Measurements from ENCODE around the gene TAF4.
"Not testable (repeated sequence)": the region's sequence is repeated elsewhere in the genome, so short reads cannot be mapped to it uniquely, and the experiment has no call there.

Gene TAF4

DNA sequence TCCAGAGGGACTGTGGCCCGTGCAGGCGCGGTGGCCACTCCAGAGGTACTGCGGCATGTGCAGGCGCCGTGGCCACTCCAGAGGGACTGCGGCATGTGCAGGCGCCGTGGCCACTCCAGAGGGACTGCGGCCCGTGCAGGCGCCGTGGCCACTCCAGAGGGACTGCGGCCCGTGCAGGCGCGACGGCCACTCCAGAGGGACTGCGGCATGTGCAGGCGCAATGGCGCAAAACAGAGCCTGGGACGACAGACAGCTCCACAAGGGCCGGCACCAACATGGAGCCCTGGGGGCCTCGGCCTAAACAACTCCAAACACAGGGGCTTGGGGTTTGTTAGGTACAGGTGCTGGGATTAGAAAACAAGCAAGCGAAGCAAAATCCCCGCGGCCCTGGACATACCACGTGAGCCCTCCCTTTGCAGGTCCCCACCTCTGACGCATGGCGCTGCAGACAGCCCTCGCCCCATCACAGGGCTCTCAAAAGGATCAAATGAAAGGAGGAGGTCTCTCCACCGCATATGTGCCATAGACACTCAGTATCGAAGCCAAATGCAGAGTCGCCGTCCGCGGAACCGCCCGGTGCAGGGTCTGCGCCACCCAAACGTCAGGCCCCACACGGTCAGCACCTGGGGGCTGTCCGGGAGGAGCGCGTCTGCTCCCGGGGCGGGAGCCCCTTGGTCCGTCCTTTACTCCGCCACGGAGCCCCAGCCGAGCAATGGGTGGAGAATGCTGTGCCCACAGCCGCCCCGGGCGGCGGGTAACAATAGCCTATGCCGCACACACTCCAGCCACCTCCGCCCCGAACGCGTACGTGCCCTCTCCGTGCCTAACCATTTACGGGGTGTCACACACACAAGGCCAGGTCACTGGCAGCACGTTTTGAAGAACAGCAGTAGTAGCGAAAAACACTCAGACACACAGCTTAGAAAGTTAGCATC lies 85.7 kb downstream of the TAF4 start:
- no peak for DNase-seq (ENCODE audit: low read depth, low spot score)

DNA sequence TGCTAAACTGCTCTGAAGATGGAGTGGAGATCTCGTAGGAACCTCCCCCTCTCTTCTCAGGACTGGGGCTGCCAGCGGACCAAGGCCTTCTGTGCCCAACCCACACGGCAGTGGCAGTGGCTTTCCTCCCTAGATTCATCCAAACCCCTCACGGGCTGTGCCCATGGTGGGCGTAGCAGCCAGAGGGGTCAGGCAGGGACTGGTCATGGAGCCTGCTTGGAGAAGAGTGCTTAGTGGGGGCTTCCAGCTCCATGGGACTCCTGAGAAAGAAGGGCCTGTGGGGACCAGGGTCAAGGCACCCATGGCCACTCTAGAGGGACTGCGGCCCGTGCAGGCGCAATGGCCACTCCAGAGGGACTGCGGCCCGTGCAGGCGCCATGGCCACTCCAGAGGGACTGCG lies 86.6 kb downstream of the TAF4 start:
- no peak for DNase-seq (ENCODE audit: low read depth, low spot score)

DNA sequence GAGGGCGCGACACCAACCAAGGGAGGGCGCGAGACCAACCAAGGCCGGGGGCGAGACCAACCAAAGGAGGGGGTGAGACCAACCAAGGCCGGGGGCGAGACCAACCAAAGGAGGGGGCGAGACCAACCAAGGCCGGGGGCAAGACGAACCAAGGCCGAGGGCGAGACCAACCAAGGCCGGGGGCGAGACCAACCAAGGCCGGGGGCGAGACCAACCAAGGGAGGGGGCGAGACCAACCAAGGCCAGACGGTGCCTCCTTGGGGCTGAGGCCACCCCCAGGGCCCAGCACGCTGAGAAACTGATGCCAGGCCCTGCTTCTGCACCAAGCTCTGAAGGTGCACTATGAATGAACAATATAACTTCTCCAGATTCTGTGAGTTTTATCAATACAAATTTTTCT lies 87.2 kb downstream of the TAF4 start:
- no peak for DNase-seq (ENCODE audit: low read depth, low spot score)

DNA sequence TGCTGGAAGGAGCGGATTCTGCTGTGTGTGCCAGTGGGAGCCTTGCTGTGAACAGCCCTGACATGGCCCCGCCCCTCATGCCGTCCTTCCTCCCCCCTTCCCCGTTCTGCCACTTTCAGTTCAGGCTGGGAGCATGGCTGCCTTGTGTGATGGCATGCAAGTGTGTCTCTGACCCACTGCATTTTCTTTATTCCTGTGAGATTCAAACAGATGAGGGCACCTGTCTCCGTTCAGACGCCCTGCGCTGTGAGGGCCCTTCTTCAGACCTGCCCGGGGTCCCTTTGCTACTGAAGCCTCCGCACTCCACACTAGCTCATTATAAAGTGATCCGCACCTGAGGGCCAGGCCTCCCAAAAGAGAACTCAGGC lies 88.3 kb downstream of the TAF4 start:
- DNase-seq (ENCODE audit: low read depth, low spot score): no peak

DNA sequence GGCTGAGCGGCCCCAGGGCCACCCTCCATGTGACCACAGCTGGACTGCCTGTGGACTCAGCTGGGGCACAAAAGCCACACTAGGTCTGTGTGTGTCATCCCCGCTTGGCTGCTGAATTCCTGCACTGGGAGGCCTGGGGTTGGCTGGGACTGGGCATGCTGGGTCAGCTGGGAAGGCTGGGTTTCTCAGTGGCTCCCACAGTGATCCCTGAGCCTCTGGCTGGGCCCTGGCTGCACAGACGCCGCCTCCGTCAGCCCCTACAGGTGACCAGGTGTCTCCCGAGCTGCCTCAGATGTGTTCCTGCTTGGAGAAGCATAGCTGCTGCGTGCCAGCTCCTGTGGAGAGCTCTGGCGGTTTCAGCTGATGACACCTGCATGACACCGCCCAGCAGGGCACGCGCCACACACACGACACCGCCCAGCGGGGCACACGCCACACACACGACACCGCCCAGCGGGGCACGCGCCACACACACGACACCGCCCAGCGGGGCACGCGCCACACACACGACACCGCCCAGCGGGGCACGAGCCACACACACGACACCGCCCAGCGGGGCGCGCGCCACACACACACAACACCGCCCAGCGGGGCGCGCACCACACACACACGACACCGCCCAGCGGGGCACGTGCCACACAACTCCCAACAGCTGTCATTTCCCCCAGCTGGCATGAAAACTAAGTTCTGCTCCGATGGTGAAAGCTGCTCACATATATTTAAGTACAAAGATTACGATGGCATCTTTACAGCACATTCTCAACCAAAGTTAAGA lies 88.8 kb downstream of the TAF4 start:
- DNase-seq (ENCODE audit: low read depth, low spot score): no peak

GRCh38 chr20:61976263-61976643 lies 89.4 kb downstream of the TAF4 start:
- no peak for DNase-seq (ENCODE audit: low read depth, low spot score)

- DNase-seq (ENCODE audit: low read depth, low spot score): no peak
Measured at GRCh38 chr20:61975407-61976129, 90.1 kb downstream of the TAF4 start.

DNA sequence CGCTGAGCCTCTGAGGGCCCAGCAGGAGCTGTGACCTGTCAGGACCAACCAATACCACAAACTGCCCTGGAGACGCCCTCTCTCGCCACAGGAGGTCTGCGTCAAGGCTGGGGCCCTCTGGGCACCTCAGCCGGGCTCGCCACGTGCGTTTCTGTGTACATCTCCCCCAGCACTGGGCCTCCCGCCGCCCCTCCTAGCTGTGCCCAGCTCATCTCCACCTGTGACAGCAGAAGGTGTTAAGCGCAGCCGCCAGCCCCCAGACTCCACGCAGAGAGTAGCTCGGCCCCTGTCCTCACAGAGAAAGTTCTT lies 91.4 kb downstream of the TAF4 start:
- DNase-seq (ENCODE audit: low read depth, low spot score): no peak

GRCh38 chr20:61973515-61974356 lies 91.9 kb downstream of the TAF4 start:
- DNase-seq (ENCODE audit: low read depth, low spot score): no peak

GRCh38 chr20:61972636-61973508 lies 92.8 kb downstream of the TAF4 start:
- no peak for DNase-seq (ENCODE audit: low read depth, low spot score)

DNA sequence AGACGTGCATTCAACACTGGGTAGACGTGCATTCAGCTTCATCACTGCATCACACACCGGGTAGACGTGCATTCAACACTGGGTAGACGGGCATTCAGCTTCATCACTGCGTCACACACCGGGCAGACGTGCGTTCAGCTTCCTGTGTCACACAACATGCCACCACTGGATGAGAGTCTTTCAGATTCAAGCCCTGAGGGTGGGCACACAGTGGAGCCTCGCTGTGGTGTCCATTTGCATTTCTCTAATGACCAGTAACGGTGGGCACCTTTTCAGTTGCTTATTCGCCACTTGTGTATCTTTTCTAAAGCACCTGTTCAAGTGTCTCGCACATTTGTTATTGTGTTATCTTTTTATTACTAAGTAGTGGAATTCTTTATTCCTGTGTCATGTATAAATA lies 94.1 kb downstream of the TAF4 start:
- not testable (repeated sequence) for DNase-seq (ENCODE audit: low read depth, low spot score)

DNA sequence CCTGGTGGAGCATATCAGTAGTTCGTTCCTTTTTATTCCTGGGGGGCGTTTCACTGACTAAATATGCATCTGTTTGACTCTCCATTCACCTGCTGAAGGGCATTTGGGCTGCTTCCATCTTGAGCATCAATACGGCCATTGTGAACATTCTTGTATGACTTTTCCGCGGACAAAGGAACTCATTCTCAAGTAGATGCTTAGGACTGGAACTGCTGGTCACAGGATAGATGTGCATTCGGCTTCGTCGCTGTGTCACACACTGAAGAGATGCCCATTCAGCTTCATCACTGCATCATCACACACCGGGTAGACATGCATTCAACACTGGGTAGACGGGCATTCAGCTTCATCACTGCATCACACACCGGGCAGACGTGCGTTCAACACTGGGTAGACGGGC lies 95.3 kb downstream of the TAF4 start:
- DNase-seq (ENCODE audit: low read depth, low spot score): no peak

GRCh38 chr20:61969806-61970205 lies 95.9 kb downstream of the TAF4 start:
- DNase-seq (ENCODE audit: low read depth, low spot score): no peak

DNA sequence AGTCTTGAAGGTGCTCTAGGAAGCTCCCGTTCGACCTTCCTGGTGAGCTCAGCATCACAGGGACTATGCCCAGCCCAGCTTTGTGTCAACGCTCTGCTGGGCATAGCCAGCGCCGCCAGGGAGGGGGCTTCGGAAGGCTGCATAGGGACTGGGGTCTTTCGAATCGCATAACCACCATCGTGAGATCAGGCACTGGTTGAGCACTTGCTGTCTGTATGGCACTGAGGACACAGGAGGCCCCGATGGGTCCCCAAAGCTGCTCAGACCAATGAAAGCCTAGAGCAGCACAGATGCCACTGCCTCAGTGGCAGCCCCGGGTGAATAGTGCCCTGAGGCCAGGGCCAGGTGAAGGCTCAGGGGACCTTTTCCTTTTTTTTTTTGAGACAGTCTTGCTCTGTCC lies 96.7 kb downstream of the TAF4 start:
- no peak for DNase-seq (ENCODE audit: low read depth, low spot score)

- no peak for DNase-seq (ENCODE audit: low read depth, low spot score)
Measured at GRCh38 chr20:61968036-61968810, 97.5 kb downstream of the TAF4 start.

- no peak for DNase-seq (ENCODE audit: low read depth, low spot score)
Measured at GRCh38 chr20:61967300-61967699, 98.4 kb downstream of the TAF4 start.

DNA sequence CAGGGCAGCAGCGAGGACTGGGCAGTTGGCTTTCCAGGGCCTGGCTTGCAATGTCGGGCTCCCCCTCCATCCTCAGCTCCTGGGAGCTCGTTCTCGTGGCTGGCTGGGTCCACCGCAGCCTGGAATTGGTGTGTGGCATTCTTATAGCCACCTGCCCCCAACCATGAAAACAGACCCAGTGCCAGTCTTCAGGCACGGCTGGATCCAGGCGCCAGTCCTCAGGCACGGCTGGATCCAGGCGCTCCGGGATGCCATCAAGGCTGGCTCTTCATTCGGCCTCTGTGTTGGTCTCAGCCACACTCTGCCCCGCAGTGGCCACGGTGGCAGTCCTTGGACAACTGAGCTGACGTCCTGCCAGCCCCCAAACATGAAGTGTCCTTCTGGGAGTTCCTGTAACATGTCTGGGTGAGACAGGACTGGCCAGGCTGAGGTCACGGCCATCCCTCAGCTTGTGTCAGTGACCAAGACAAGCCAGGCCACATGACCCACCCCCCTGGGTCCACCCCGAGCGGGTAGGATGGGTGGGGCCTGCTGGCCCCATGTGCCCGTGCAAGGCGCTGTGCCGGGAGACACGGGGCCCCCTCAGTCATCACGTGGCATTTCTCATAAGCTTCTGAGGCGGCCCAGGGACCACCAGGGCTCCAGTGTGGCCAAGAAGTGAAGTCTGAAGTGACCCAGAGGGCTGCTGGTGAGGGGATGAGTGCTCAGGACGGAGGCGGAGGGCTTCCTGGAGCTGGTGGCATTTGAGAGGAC lies 99.0 kb downstream of the TAF4 start:
- no peak for DNase-seq (ENCODE audit: low read depth, low spot score)

- DNase-seq (ENCODE audit: low read depth, low spot score): no peak
Measured at GRCh38 chr20:61965606-61966491, 99.8 kb downstream of the TAF4 start.
